Measurements from ENCODE around the gene ERMARD.

The ERMARD gene

GRCh38 chr6:169805242-169805838 is 53.9 kb downstream of the ERMARD start:
- DNase-seq: no peak

DNA sequence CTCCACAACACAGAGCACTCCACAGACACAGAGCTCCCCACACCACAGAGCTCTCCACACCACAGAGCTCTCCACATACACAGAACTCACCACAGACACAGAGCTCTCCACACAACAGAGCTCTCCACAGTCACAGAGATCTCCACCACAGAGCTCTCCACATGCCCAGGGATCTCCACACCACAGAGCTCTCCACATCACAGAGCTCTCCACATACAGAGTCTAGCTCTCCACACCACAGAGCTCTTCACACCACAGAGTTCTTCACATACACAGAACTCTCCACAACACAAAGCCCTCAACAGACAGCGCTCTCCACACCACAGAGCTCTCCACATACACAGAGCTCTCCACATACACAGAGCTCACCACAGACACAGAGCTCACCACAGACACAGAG is 55.3 kb downstream of the ERMARD start:
- DNase-seq: no peak

DNA sequence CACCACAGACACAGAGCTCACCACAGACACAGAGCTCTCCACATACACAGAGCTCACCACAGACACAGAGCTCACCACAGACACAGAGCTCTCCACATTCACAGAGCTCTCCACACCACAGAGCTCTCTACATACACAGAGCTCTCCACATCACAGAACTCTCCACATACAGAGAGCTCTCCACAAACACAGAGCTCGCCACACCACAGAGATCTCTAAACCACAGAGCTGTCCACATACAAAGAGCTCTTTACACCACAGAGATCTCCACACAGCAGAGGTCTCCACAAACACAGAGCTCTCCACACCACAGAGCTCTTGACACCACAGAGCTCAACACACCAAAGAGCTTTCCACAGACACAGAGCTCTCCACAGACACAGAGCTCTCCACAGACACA is 55.8 kb downstream of the ERMARD start:
- DNase-seq: no peak

DNA sequence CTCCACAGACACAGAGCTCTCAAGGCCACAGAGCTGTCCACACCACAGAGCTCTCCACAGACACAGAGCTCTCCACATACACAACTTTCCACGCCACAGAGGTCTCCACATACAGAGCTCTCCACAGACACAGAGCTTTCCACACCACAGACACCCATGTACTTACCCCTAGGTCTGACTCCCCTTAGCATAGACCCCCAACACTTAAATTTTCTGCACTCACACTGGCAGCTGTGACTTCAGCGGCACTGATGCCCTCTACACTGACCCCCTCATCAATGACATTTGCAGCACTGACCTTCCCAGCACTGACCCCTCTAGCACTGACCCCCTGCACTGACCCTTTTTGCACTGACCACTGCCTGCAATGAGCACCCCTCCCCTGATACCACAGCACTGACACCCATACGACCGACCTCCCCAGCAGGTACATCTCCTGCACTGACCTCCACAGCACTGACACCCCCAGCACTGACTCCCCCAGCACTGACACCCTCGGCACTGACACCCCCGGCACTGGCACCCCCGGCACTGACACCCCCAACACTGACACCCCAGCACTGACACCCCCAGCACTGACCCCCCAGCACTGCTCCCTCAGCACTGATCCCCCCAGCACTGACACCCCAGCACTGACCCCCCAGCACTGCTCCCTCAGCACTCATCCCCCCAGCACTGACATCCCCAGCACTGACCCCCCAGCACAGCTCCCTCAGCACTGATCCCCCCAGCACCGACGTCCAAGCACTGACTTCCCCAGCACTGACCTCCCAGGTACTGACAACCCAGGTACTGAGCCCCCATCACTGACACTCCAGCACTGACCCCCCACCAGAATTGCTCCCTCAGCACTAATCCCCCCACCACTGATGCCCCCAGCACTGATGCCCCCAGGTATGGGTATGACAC is 56.5 kb downstream of the ERMARD start:
- DNase-seq: no peak

DNA sequence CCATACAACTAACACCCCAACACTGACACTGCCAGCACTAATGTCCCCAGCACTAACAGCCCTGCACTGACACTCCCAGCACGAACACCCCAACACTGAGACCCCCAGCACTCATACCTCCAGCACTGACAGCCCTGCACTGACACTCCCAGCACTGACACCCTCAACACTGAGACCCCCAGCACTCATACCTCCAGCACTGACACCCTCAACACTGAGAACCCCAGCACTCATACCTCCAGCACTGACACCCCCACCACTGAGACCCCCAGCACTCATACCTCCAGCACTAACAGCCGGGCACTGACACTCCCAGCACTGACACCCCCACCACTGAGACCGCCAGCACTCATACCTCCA is 57.2 kb downstream of the ERMARD start:
- no peak for DNase-seq

DNA sequence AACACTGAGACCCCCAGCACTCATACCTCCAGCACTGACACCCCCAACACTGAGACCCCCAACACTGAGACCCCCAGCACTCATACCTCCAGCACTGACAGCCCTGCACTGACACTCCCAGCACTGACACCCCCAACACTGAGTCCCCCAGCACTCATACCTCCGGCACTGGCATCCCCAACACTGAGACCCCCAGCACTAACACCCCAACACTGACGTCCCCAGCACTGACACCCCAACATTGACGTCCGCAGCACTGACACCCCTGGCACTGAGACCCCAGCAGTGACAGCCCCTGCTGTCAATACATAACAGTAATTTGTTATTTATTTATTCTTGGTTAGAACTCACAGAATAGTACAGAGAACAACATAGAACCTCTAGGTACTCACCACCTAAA is 58.0 kb downstream of the ERMARD start:
- DNase-seq: no peak

GRCh38 chr6:169810066-169810989 is 58.9 kb downstream of the ERMARD start:
- no peak for DNase-seq

GRCh38 chr6:169811072-169811471 is 59.6 kb downstream of the ERMARD start:
- DNase-seq: no peak

GRCh38 chr6:169811521-169812256 is 60.3 kb downstream of the ERMARD start:
- no peak for DNase-seq

DNA sequence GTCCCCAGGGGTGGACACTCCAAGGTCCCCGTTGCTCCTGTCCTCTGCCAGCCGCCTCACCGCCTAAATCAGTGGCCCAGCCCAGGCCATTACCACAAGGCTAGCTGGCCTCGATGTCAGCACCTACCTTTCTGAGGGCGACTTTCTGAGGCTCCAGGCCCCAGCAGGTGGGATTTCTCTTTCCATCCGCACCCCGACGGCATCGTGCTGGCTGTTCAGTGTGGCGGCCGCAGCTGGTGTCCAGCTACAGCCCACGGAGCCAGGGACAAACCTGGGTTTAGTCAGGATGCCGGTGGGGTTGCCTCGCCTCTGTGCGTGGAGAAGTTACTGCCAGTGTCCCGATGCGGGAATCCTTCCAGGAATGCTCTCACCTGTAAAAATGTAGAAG is 60.8 kb downstream of the ERMARD start:
- DNase-seq: no peak

DNA sequence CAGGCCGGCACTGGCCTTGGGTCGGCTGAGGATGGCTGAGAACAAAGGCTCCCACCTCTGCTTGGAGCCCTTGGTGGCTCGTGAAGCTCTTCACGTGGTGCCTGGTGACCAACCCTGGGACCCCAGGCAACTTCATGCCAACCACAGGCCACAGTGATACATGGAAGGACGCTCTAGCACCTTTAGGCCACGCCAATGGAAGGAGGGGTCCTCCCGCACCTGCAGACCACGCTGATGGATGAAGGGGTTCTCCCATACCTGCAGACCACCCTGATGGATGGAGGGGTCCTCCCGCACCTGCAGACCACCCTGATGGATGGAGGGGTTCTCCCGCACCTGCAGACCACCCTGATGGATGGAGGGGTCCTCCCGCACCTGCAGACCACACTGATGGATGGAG is 62.5 kb downstream of the ERMARD start:
- no peak for DNase-seq

DNA sequence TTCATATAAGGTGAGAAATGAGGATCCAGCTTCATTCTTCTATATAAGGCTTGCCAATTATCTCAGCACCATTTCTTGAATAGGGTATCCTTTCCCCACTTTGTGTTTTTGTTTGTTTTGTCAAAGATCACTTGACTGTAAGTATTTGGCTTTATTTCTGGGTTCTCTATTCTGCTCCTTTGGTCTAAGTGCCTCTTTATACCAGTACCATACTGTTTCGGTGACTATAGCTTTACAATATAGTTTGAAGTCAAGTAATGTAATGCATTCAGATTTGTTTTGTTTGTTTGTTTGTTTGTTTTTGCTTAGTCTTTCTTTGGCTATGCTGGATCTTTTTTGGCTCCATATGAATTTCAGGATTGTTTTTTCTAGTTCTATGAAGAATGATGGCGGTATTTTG is 64.6 kb downstream of the ERMARD start:
- no peak for DNase-seq

- no peak for DNase-seq
Measured at GRCh38 chr6:169816975-169817374, 65.6 kb downstream of the ERMARD start.

DNA sequence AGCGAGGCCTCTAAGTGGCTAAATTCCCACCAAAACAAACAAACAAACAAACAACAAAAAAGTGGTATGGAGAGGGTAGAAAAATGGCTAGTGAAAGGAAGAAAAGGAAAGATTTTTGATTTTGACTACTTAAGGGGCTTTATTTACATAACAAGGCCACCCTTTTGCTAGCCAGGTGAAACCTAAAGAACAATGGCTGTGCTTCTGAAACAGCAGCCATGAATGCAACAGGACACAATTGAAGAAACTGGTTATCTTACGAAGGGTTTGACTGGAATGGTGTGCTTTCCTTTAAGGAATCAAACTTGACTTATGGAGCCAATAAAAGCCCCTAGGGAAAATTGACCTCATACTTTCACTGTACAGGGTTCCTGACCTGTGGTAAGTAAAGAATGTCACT is 68.9 kb downstream of the ERMARD start:
- no peak for DNase-seq

GRCh38 chr6:169824021-169824420 is 72.6 kb downstream of the ERMARD start:
- no peak for DNase-seq

- no peak for DNase-seq
Measured at GRCh38 chr6:169824848-169825557, 73.6 kb downstream of the ERMARD start.

- DNase-seq: no peak
Measured at GRCh38 chr6:169825558-169826225, 74.3 kb downstream of the ERMARD start.

GRCh38 chr6:169826697-169827096 is 75.3 kb downstream of the ERMARD start:
- no peak for DNase-seq

- no peak for DNase-seq
Measured at GRCh38 chr6:169827290-169827717, 75.9 kb downstream of the ERMARD start.

- DNase-seq: no peak
Measured at GRCh38 chr6:169828176-169828575, 76.8 kb downstream of the ERMARD start.

DNA sequence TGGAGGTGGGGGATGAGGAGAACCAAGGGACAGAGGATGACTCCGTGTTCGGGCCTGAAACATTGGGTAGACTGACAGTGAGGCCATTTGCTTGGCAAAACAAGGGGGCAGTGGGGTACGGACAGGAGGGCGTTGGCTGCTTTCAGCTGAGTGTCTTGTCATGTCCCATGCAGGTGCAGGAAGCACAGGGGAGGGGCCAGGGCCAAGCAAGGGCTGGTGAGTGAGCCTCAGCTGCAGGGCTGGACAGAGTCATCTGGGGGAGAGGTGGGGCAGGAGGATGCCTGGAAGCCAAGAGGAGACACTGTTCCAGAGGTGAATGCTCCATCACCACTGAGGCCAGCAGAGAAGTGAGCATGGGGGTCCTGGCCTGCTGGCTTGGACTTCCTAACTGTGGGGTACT is 78.4 kb downstream of the ERMARD start:
- DNase-seq: no peak

- DNase-seq: no peak
Measured at GRCh38 chr6:169830876-169831275, 79.5 kb downstream of the ERMARD start.
